Subcutaneous abdominal adipose tissue (tissue), 5 donors: ENCODE data around the gene VMAC.

Experiments used
- H3K27ac ChIP-seq: one replicate; pipeline ENCODE4 v1.7.0; 2013; ENCODE audit warnings: low read depth, mild to moderate bottlenecking, inconsistent platforms, low read length, moderate library complexity
- H3K27me3 ChIP-seq, 5 donors: one replicate each; pipeline ENCODE4 v1.7.0; 2013; ENCODE audit warnings: low read length in 5 of 5, inconsistent platforms in 1 of 5; ENCODE audit not compliant: control insufficient read depth in 5 of 5, insufficient read depth in 4 of 5
- H3K36me3 ChIP-seq, 5 donors: one replicate each; pipeline ENCODE4 v1.7.0; 2013; ENCODE audit warnings: low read length in 5 of 5; ENCODE audit not compliant: control insufficient read depth in 5 of 5, insufficient read depth in 5 of 5
- H3K4me1 ChIP-seq, 5 donors: one replicate each; pipeline ENCODE4 v1.7.0; 2013; ENCODE audit warnings: low read length in 5 of 5, mild to moderate bottlenecking in 3 of 5, moderate library complexity in 1 of 5; ENCODE audit not compliant: control insufficient read depth in 5 of 5, insufficient read depth in 5 of 5
- H3K4me3 ChIP-seq, 5 donors: one replicate each; pipeline ENCODE4 v1.7.0; 2013; ENCODE audit warnings: low read length in 5 of 5, low read depth in 1 of 5
- H3K9ac ChIP-seq, 5 donors: one replicate each; pipeline ENCODE4 v1.7.0; 2013; ENCODE audit warnings: low read length in 5 of 5, mild to moderate bottlenecking in 4 of 5, moderate library complexity in 3 of 5
- H3K9me3 ChIP-seq, 5 donors: one replicate each; pipeline ENCODE4 v1.7.0; 2013; ENCODE audit warnings: low read length in 5 of 5; ENCODE audit not compliant: control insufficient read depth in 5 of 5
- donor health status: healthy.
- donor health status: healthy.
- donor health status: healthy.
- donor health status: healthy.
- donor health status: healthy.

Gene VMAC

GRCh38 chr19:5934774-5935472 lies 30.3 kb downstream of the VMAC start:
- Histone ChIP-seq H3K9ac (no peak overlapping the region), H3K27ac (peak overlapping the region; percentile 50), H3K4me1 (peaks cover 0 to 29% (median 20%) of the 10 kb centered on the region in 5 donors), H3K4me3 (no peak overlapping the region), H3K9me3 (no peaks in the 10 kb centered on the region), H3K27me3 (no peaks in the 10 kb centered on the region), H3K36me3 (peaks cover 0 to 74% (median 60%) of the 10 kb centered on the region in 5 donors)

GRCh38 chr19:5935473-5936291 lies 31.0 kb downstream of the VMAC start:
- Histone ChIP-seq H3K4me3 (no peak overlapping the region), H3K27me3 (no peaks in the 10 kb centered on the region), H3K4me1 (peaks cover 0 to 29% (median 24%) of the 10 kb centered on the region in 5 donors), H3K9me3 (no peaks in the 10 kb centered on the region), H3K27ac (peak overlapping the region; percentile 50), H3K9ac (no peak overlapping the region), H3K36me3 (peaks cover 0 to 74% (median 60%) of the 10 kb centered on the region in 5 donors)

GRCh38 chr19:5936292-5936592 lies 31.6 kb downstream of the VMAC start:
- Histone ChIP-seq H3K9ac (no peak overlapping the region), H3K27me3 (no peaks in the 10 kb centered on the region), H3K9me3 (no peaks in the 10 kb centered on the region), H3K27ac (no peak overlapping the region), H3K4me1 (peaks cover under 1 to 29% (median 28%) of the 10 kb centered on the region in 5 donors), H3K36me3 (peaks cover 0 to 74% (median 60%) of the 10 kb centered on the region in 5 donors), H3K4me3 (no peak overlapping the region)

- H3K4me1 ChIP-seq: peaks cover 3 to 29% (median 28%) of the 10 kb centered on the region in 5 donors
- peaks cover 0 to 65% (median 56%) of the 10 kb centered on the region in 5 donors for H3K36me3 ChIP-seq
- H3K27ac ChIP-seq: no peak overlapping the region
- no peak overlapping the region for H3K4me3 ChIP-seq
- no peaks in the 10 kb centered on the region for H3K9me3 ChIP-seq
- no peaks in the 10 kb centered on the region for H3K27me3 ChIP-seq
- H3K9ac ChIP-seq: no peak overlapping the region
Observed at GRCh38 chr19:5937550-5937949, 32.9 kb downstream of the VMAC start.

- Histone ChIP-seq H3K36me3 (peaks cover 0 to 53% (median 47%) of the 10 kb centered on the region in 5 donors), H3K4me1 (peaks cover 7 to 27% (median 10%) of the 10 kb centered on the region in 5 donors), H3K9ac (no peak overlapping the region)
Observed at GRCh38 chr19:5940260-5941208, 35.9 kb downstream of the VMAC start.

GRCh38 chr19:5941673-5942072 lies 37.0 kb downstream of the VMAC start:
- Histone ChIP-seq H3K9me3 (no peaks in the 10 kb centered on the region), H3K36me3 (peaks cover 0 to 47% (median 38%) of the 10 kb centered on the region in 5 donors), H3K27me3 (no peaks in the 10 kb centered on the region), H3K4me1 (peaks cover 6 to 24% (median 8%) of the 10 kb centered on the region in 5 donors), H3K27ac (no peak overlapping the region), H3K9ac (no peak overlapping the region), H3K4me3 (no peak overlapping the region)

More at GRCh38 chr19:5940260-5941208, 35.9 kb downstream of the VMAC start:
- no peak overlapping the region for H3K27ac ChIP-seq
- H3K9me3 ChIP-seq: no peaks in the 10 kb centered on the region
- no peak overlapping the region for H3K4me3 ChIP-seq
- H3K27me3 ChIP-seq: no peaks in the 10 kb centered on the region

GRCh38 chr19:5943045-5943444 lies 38.4 kb downstream of the VMAC start:
- Histone ChIP-seq H3K36me3 (peaks cover 0 to 38% (median 28%) of the 10 kb centered on the region in 5 donors), H3K27me3 (no peaks in the 10 kb centered on the region), H3K4me1 (peaks cover 9 to 38% (median 20%) of the 10 kb centered on the region in 5 donors), H3K4me3 (no peak overlapping the region), H3K9ac (no peak overlapping the region), H3K9me3 (no peaks in the 10 kb centered on the region), H3K27ac (no peak overlapping the region)

GRCh38 chr19:5943623-5944022 lies 39.0 kb downstream of the VMAC start:
- H3K9ac ChIP-seq: no peak overlapping the region
- H3K9me3 ChIP-seq: no peaks in the 10 kb centered on the region
- H3K27me3 ChIP-seq: no peaks in the 10 kb centered on the region
- peaks cover 9 to 43% (median 20%) of the 10 kb centered on the region in 5 donors for H3K4me1 ChIP-seq
- no peak overlapping the region for H3K27ac ChIP-seq
- H3K4me3 ChIP-seq: no peak overlapping the region
- H3K36me3 ChIP-seq: peaks cover 0 to 38% (median 28%) of the 10 kb centered on the region in 5 donors

- peak overlapping the region in 4 of 5 donors; percentile 1 to 41 (median 24) for H3K4me3 ChIP-seq
- H3K27ac ChIP-seq: peak overlapping the region; percentile 41
- no peaks in the 10 kb centered on the region for H3K27me3 ChIP-seq
- no peaks in the 10 kb centered on the region for H3K9me3 ChIP-seq
- peaks cover 9 to 56% (median 33%) of the 10 kb centered on the region in 5 donors for H3K4me1 ChIP-seq
- peak overlapping the region in 3 of 5 donors; percentile 2 to 46 (median 30) for H3K9ac ChIP-seq
- peaks cover 0 to 24% (median 10%) of the 10 kb centered on the region in 5 donors for H3K36me3 ChIP-seq
Observed at GRCh38 chr19:5947435-5947834, 42.8 kb downstream of the VMAC start.
